Fibroblast of skin of left quadriceps (primary cell): Measurements from ENCODE around the gene PLEKHG4B.
"Not testable (repeated sequence)": the region's sequence is repeated elsewhere in the genome, so short reads cannot be mapped to it uniquely, and the experiment has no call there.

ENCODE experiments used
- DNase-seq, 2 experiments: peaks; one replicate each; pipeline ENCODE4 v3.0.0-alpha.2; 2013; ENCODE audit warnings: low read depth in 2 of 2

The PLEKHG4B gene, protein sequence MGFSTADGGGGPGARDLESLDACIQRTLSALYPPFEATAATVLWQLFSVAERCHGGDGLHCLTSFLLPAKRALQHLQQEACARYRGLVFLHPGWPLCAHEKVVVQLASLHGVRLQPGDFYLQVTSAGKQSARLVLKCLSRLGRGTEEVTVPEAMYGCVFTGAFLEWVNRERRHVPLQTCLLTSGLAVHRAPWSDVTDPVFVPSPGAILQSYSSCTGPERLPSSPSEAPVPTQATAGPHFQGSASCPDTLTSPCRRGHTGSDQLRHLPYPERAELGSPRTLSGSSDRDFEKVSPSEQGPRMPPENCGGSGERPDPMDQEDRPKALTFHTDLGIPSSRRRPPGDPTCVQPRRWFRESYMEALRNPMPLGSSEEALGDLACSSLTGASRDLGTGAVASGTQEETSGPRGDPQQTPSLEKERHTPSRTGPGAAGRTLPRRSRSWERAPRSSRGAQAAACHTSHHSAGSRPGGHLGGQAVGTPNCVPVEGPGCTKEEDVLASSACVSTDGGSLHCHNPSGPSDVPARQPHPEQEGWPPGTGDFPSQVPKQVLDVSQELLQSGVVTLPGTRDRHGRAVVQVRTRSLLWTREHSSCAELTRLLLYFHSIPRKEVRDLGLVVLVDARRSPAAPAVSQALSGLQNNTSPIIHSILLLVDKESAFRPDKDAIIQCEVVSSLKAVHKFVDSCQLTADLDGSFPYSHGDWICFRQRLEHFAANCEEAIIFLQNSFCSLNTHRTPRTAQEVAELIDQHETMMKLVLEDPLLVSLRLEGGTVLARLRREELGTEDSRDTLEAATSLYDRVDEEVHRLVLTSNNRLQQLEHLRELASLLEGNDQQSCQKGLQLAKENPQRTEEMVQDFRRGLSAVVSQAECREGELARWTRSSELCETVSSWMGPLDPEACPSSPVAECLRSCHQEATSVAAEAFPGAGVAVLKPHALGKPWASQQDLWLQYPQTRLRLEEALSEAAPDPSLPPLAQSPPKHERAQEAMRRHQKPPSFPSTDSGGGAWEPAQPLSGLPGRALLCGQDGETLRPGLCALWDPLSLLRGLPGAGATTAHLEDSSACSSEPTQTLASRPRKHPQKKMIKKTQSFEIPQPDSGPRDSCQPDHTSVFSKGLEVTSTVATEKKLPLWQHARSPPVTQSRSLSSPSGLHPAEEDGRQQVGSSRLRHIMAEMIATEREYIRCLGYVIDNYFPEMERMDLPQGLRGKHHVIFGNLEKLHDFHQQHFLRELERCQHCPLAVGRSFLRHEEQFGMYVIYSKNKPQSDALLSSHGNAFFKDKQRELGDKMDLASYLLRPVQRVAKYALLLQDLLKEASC (N-terminal part only)

DNA sequence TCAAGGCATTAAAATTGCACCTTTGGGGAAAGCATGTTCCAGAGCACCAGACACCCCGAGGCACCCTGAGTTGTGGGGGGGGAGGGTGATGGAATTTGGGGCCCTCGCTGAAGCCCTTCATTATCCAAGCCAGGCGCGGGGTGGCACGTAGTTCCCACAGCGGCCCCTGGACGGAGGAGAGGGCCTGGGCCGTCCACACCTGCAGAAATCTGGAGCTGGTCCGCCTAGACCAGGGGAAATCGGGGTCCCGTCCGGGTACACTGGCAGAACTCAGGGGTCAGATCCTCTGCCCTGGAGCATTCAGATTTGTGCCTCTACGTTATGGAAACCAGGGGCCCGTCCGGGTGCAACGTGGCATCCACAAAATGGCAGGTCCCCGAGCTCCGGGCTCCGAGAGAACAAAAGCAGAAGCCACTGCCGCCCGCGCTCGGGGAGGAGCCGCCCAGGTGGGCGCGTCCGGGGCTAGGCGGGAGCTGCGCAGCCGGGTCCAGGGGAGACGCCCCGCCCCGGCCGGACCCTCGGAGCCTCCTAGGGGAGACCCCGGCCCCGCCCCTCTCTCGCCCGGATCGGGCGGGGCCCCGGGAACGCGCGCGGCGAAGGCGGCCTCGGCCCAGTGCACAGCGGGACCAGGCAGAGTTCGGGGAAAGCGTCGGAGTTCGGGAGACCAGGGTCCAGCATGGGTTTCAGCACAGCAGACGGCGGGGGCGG lies at the start of gene PLEKHG4B:
Gene PLEKHG4B, plus strand, starts transcription at position 613 of the 708 bp plus-strand sequence. Its CDS starts 64 bp downstream, at position 677.
- no peak for DNase-seq

DNA sequence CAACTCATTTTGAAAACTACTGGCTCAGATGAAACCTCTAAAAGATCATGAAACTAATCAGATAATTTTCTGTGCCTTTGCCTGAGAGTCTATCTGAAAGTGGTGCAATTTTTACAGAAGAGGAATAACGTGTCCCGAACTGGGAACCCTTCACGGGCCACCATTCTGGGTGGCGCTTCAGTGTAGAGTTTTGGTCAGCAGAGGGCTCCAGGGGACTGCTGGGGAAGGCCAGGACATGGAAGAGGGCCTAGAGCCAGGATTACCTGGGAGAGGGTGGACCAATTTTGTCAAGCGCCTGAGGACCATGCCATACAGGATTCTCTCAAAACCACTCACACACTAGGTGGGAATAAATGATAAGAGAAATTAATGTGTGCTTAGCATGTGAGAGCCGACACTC lies 49.7 kb upstream of the PLEKHG4B start:
- no peak for DNase-seq

DNA sequence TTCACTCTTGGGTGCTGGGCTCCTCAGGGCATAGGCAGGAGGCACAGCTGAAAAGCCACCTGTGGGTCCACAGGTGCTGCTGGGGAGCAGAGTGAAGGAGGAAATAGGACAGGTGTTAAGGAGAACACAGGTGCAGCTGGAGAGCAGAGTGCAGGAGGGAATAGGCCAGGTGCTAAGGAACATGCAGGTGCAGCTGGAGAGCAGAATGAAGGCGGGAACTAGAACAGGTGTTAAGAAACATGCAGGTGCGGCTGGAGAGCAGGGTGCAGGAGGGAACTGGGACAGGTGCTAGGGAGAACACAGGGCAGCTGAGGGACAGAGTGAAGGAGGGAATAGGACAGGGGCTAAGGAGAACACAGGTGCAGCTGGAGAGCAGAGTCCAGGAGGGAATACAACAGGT lies 43.8 kb upstream of the PLEKHG4B start:
- DNase-seq: no peak

DNA sequence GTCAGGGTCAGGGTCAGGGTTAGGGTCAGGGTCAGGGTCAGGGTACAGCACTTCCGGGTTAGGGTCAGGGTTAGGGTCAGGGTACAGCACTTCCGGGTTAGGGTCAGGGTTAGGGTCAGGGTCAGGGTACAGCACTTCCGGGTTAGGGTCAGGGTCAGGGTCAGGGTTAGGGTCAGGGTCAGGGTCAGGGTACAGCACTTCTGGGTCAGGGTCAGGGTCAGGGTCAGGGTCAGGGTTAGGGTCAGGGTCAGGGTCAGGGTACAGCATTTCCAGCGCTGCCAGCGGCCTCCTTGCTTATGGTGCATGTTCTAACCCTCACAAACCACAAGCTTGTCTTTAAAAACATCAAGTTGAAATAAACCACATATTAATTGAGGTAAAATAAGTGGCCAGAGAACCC lies 42.4 kb upstream of the PLEKHG4B start:
- not testable (repeated sequence) for DNase-seq

DNA sequence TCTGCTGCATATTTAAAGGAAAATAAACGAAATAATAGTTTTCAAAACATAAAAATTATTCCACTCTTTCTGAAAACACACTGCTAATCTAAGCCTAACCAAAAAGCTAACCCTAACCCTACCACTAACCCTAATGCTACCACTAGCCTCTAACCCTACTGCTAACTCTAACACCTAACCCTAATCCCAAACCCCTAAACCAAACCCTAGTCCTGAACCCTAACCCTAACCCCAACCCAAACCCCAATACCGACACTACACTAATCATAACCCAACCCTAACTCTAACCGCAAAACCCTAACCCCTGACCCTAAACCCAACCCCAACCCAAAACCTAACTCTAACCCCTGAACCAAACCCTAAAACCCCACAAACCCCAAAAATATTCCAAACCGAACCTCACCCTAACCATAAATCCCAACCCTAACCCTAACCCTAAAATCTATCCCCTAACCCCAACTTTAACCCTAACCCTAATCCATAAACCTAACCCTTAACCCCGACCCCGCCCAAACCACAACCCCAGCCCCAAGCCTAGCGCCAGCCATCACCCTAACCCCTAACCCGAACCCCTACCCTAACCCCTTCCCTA lies 41.9 kb upstream of the PLEKHG4B start:
- no peak for DNase-seq

DNA sequence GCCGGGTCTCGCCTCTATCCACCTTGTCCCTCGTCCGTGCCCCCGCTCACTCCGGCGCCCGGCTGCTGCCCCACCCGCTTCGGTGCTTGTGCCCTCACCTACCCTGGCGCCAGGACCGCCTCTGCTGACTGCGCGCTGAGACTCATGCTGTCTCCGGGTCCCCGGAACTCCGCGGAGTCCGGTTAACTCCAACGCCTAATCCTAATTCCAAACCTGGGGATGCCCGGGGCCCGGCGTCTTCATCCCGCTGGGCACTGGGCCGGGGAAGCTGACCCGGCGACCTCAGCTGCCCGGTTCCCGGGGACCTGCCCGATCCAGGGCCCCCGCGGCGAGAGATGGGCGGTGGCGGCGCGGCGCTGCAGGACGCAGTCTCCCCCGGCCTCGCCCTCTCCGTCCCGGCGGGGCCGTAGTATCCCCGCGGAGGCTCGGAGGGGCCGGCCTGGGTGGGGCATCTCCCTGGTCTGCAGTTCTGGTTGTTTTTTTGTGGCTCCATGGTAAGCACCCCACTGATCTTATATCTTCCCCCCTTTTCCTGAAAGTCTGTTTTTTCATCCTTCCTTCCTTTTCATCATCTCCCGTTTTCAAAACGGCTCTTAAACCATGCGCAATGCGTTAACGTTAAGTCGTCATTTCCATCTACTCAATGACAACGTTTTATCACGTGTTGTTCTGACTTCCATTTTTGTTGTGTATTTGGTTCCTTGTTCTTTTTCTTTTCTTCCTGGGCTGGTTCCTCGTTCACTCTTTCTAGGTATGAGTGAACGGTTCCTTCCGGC lies 41.1 kb upstream of the PLEKHG4B start:
- no peak for DNase-seq

DNA sequence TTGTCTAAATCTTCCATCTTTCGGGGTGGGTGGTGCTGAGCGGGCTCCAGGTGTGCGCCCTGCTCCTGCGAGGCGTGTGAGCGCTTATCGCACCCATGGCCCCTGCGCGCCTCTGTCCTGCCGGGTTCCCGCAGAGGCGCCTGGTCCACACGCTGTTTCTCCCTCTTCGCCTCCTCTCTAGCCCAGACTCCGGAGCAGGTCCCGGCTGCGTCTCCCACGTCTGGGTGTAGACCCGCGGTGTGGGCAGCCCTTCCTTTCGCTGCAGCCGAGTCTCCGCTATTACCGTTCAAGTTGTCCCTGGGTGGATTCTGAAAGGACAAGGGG lies 40.5 kb upstream of the PLEKHG4B start:
- DNase-seq: no peak

DNA sequence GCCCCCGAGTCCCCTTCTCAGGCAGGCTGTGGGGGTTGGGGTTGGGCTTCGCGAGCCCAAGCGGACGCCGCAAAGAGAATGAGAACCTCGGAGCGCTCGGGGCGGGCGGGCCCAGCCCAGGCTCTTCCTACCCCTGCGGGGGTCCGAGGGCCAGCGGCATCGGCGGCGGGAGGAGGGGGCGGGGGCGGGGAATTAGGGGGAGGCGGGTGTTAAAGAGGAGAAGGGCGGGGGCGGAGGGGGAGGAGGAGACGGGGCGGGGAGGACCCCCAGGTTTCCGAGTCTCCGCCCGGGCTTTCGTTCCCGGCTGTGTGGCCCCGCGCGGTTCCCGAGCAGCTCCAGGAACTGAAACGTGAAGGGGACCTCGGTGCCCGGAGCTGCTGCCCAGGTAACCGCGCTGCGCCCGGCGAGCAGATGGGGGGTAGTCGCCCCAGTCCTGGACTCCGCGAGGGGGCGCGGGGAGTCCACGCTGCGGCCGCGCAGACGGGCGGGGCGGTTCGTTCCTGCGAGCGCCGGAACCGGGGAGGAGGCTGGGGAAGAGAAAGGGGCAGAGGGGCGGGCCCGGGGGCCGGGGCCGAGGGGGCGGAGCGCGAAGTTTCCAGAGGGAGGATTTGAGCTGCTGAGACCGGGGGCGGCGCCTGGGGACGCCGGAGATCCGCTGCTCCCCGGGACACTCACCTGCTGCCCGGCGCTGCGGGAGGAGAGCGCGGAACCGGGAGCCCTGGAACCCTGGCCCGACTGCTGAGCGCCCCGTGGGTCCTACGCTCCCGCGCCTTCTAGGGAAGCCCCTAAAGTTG lies 38.4 kb upstream of the PLEKHG4B start:
- DNase-seq: no peak

DNA sequence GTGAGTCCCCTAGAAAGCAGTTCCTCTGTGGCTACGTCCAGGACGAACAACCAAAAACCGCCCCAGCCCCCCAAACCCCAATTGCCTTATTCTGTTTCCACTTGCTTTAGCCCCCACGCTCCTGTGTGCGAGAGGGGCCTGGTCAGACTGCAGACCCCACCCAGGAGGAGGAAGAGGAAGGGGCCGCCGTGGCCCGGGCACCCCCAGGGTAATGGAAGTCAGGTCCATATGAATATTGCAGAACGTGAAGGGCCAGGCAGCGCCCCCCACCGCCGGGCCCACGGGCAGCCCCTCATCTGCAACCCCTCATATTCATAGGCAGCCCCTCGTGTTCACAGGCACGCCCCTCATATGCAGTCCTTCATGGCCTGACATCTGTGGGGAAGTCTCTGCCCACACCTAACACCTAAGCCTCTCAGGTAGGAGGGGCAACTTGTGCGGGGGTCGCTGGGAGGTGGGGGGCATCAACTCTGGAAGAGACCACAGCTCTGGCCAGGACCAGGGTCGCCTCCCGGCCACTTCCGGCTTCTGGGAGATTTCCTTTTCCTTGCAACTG lies 37.7 kb upstream of the PLEKHG4B start:
- no peak for DNase-seq

DNA sequence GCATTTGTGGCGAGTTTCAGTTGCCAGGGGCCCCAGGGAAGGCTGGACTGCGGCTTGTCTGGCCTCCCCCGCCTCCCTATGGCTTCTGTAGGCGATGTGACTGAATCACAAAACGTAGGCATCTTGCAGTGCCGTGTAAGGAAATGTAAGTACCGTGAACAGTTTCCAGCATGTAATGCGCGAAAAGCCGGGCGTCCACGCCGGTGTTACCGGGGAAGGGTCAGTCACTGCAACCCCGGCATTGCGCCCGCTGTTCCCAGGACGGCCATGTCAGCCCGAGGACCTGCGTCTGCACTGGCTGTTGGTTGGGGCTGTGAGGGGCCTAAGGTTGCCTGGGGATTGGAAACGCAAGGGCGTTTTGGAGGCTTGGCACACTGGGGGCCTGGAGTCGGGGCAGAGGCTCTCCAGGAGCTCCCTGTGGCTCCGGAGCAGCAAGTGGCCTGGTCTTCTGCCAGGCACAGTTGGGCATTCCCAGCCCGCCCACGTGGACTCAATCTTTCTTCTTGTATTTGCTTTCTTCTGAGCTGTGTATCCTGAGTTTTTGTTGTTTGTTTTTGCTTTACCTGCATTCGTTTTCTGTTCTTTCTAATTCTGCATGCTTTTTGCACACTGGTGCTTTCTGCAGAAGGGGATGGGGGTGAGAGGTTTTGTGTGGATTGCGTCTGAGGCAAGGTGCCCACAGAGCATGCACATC lies 36.9 kb upstream of the PLEKHG4B start:
- DNase-seq: no peak

DNA sequence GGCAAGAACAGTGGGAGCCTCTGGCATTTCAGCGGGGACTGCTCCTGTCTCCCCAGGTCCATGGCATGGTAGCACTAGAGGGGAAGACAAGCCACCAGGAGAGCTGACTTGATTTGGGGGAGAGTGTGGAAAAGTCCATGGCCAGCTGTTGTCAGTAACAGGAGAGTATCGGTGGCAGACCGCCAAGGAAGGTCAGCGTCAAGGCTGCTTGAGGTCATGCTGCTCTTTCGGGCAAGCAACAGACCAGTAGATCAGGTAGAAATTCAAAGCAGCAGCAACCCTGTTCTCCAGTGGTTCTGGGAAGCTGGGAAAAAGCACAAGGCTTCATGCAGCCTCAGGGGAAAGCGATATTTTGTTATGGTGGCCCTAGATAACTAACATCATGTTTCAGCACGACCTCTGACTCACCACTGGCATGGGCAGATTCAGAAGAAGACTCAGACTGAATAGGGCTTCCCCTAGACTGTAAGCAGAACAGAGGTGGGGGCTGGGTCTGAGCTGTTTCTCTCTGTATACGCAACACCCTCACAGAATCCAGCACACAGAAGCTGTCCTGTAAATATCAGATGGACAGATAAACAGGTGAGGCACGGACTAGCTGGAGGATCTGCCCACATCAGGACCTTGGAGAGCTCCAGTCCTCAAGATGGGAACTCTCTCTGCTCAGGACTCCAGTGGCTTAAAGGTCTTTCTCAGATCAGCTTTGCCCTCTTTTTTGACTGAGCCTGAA lies 35.2 kb upstream of the PLEKHG4B start:
- DNase-seq: no peak

DNA sequence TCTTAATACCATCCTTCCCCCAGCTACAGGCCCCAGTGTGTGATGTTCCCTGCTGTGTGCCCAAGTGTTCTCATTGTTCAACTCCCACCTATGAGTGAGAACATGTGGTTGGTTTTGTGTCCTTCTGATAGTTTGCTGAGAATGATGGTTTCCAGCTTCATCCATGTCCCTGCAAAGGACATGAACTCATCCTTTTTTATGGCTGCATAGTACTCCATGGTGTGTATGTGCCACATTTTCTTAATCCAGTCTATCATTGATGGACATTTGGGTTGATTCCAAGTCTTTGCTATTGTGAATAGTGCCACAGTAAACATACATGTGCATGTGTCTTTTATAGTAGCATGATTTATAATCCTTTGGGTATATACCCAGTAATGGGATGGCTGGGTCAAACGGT lies 31.7 kb upstream of the PLEKHG4B start:
- not testable (repeated sequence) for DNase-seq

DNA sequence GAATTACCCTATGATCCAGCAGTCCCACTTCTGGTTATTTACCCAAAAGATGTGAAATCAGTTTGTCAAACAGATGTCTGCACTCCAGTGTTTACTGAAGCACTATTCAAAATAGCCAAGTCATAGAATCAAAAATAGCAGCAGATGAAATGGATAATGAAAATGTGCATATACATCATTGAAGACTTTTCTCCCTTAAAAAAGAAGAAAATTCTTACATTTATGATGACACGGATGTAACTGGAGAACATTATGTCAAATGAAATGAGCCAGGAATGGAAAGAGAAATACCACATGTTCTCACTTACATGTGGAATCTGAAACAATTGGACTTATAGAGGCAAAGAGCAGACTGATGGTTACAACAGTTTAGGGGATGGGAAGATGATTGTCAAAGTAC lies 21.5 kb upstream of the PLEKHG4B start:
- DNase-seq: no peak

DNA sequence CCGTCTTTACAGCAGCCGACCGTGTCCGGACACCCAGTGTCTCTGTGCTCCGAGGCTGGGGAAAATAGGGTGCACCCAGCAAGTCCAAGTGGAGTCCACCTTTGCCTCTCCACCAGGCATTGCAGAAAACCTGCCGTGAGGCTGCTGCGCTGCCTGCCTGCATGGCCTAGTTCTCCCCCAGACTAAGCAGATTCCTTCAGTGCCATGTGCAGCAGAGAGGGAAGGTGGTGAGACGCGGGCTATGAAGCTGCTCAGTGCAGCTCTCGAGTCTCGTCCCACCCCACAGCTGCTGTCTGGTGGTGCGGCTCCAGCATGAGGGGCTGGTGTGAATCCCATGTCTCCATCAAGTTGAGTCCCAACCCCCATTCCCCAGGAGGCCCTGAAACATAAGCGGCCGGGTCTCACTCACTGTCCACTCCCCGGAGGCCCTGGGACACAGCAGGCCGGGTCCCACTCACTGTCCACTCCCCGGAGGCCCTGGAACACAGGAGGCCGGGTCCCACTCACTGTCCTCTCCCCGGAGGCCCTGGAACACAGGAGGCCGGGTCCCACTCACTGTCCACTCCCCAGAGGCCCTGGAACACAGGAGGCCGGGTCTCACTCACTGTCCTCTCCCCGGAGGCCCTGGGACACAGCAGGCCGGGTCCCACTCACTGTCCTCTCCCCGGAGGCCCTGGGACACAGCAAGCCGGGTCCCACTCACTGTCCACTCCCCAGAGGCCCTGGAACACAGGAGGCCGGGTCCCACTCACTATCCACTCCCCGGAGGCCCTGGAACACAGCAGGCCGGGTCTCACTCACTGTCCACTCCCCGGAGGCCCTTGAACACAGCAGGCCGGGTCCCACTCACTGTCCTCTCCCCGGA lies 19.4 kb upstream of the PLEKHG4B start:
- not testable (repeated sequence) for DNase-seq

DNA sequence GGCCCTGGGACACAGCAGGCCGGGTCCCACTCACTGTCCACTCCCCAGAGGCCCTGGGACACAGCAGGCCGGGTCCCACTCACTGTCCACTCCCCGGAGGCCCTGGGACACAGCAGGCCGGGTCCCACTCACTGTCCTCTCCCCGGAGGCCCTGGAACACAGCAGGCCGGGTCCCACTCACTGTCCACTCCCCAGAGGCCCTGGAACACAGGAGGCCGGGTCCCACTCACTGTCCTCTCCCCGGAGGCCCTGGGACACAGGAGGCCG lies 18.9 kb upstream of the PLEKHG4B start:
- not testable (repeated sequence) for DNase-seq

DNA sequence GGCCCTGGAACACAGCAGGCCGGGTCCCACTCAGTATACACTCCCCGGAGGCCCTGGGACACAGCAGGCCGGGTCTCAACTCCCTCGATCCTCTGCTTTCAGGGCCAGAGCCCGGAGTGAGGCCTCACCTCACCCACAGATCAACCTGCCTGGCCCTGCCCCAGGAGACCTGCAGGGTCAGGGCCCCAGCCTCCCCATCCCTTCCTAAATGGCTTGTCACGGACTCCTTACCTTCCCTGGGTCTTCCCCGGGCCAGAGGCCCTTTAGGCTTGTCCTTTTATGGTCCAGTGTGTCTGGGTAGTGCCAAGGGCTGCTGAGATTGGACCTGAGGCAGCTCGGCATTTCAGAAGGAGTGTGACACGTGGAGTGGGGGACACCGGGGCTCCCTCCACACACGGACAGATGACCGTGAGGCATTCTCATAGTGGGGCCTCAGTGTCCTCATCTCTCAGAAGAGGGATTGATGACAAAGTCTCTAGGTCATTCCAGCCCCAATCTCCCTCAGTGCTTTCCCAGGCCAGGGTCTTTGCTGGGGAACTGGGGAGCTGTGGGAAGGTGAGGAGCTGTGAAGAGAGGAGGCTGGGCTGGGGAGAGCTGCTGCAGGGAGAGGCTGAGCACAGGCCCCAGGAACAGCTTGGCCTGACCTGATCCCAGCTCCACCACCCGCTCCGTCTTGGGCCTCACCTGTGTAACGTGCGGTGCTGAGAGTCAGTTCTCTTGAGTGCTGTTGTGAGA lies 18.0 kb upstream of the PLEKHG4B start:
- DNase-seq: no peak
